UCSD-AML1 (cell line): Measurements from ENCODE around the gene SPP2.

Source experiments
- DNase-seq: peaks from one replicate; lab custom pipeline; 2025; ENCODE audit not compliant: unreplicated experiment; lab: John Stamatoyannopoulos, UW

SPP2 gene

GRCh38 chr2:234050455-234051135 lies at the start of gene SPP2:
TSS of gene SPP2 (plus strand) at chr2:234050702. CDS start at chr2:234050787, 85 bp downstream.
- no peak for DNase-seq

GRCh38 chr2:234001380-234002160 lies 48.9 kb upstream of the SPP2 start:
- DNase-seq, result no peak

GRCh38 chr2:234002281-234002680 lies 48.2 kb upstream of the SPP2 start:
- DNase-seq, result no peak

GRCh38 chr2:234003972-234004617 lies 46.4 kb upstream of the SPP2 start:
- no peak for DNase-seq

GRCh38 chr2:234005126-234005525 lies 45.4 kb upstream of the SPP2 start:
- no peak for DNase-seq

- DNase-seq, result no peak
Measured at GRCh38 chr2:234006501-234006900, 44.0 kb upstream of the SPP2 start.

GRCh38 chr2:234014427-234014826 lies 36.1 kb upstream of the SPP2 start:
- DNase-seq, result no peak

- DNase-seq, result no peak
Measured at GRCh38 chr2:234015861-234016260, 34.6 kb upstream of the SPP2 start.

- no peak for DNase-seq
Measured at GRCh38 chr2:234019896-234020295, 30.6 kb upstream of the SPP2 start.

GRCh38 chr2:234020332-234020731 lies 30.2 kb upstream of the SPP2 start:
- no peak for DNase-seq

GRCh38 chr2:234022424-234022823 lies 28.1 kb upstream of the SPP2 start:
- no peak for DNase-seq

GRCh38 chr2:234024304-234024703 lies 26.2 kb upstream of the SPP2 start:
- DNase-seq, result no peak

- no peak for DNase-seq
Measured at GRCh38 chr2:234025466-234025865, 25.0 kb upstream of the SPP2 start.

- no peak for DNase-seq
Measured at GRCh38 chr2:234025891-234026401, 24.6 kb upstream of the SPP2 start.

- DNase-seq, result no peak
Measured at GRCh38 chr2:234026693-234027254, 23.7 kb upstream of the SPP2 start.

GRCh38 chr2:234027641-234028040 lies 22.9 kb upstream of the SPP2 start:
- DNase-seq, result no peak

GRCh38 chr2:234029150-234029733 lies 21.3 kb upstream of the SPP2 start:
- no peak for DNase-seq

GRCh38 chr2:234031207-234031606 lies 19.3 kb upstream of the SPP2 start:
- no peak for DNase-seq

- no peak for DNase-seq
Measured at GRCh38 chr2:234032279-234032856, 18.1 kb upstream of the SPP2 start.

GRCh38 chr2:234033174-234033573 lies 17.3 kb upstream of the SPP2 start:
- no peak for DNase-seq

GRCh38 chr2:234033885-234034284 lies 16.6 kb upstream of the SPP2 start:
- no peak for DNase-seq
